ENCODE measurements around the gene TMEM41B. TPM values are rescaled to one million over a fixed set of nuclear protein-coding genes. Genes with fewer than 3 reads are reported as not detected.
A peak's percentile ranks its signal among the peaks of the same experiment; 100 is the strongest.

The TMEM41B gene
- total and polyA plus RNA-seq, 2 donors (not counting 1 experiment from before 2014, with no cell fraction given): 43.7 to 59.1 TPM

- Histone ChIP-seq H4K20me1 (ENCODE audit: control insufficient read depth, extremely low read depth, insufficient read depth, low read length) (no peaks in the 10 kb centered on the region), H3K36me3 (ENCODE audit: control insufficient read depth, insufficient read depth, low read length) (no peaks in the 10 kb centered on the region), H3K4me2 (ENCODE audit: extremely low read depth, insufficient read depth, low read length) (no peak overlapping the region), H3K9me3 (ENCODE audit: control insufficient read depth, insufficient read depth, low read depth, low read length) (no peaks in the 10 kb centered on the region), H3K27me3 (ENCODE audit: control insufficient read depth, insufficient read depth, low read length) (no peaks in the 10 kb centered on the region), H3K4me1 (ENCODE audit: control insufficient read depth, extremely low read depth, insufficient read depth, low read length) (no peaks in the 10 kb centered on the region), H3K4me3 (replicated peaks in 1 of 4; ENCODE audit: control extremely low read depth in 1 of 4, insufficient read depth in 1 of 4, low read depth in 3 of 4, low read length in 4 of 4) (no peak overlapping the region), H3K9ac (ENCODE audit: insufficient read depth, low read length) (no peak overlapping the region), H2AFZ (ENCODE audit: low read length) (no peak overlapping the region), H3K79me2 (ENCODE audit: control insufficient read depth, insufficient read depth, low read length) (no peaks in the 10 kb centered on the region), H3K27ac (ENCODE audit: insufficient read depth, low read length) (no peak overlapping the region)
- DNase-seq (ENCODE audit: low read depth in 2 of 2): no peak
- TF ChIP-seq EZH2 (IDR thresholded peaks at IDR 0.05; ENCODE audit: low read length, missing control alignments): no peak
- TF ChIP-seq CTCF (conservative IDR thresholded peaks at IDR 0.05 in 1 of 2, IDR thresholded peaks at IDR 0.05 in 1 of 2; ENCODE audit: low read depth in 1 of 2, low read length in 2 of 2): no peak
These were observed 37.8 kb downstream of the TMEM41B start for GRCh38 chr11:9276571-9276970.

- Histone ChIP-seq H3K27ac (ENCODE audit: insufficient read depth, low read length) (no peak overlapping the region), H2AFZ (ENCODE audit: low read length) (no peak overlapping the region), H3K9ac (ENCODE audit: insufficient read depth, low read length) (no peak overlapping the region), H3K79me2 (ENCODE audit: control insufficient read depth, insufficient read depth, low read length) (no peaks in the 10 kb centered on the region), H4K20me1 (ENCODE audit: control insufficient read depth, extremely low read depth, insufficient read depth, low read length) (no peaks in the 10 kb centered on the region), H3K36me3 (ENCODE audit: control insufficient read depth, insufficient read depth, low read length) (no peaks in the 10 kb centered on the region), H3K9me3 (ENCODE audit: control insufficient read depth, insufficient read depth, low read depth, low read length) (no peaks in the 10 kb centered on the region), H3K4me2 (ENCODE audit: extremely low read depth, insufficient read depth, low read length) (no peak overlapping the region), H3K4me1 (ENCODE audit: control insufficient read depth, extremely low read depth, insufficient read depth, low read length) (no peaks in the 10 kb centered on the region), H3K4me3 (replicated peaks in 1 of 4; ENCODE audit: control extremely low read depth in 1 of 4, insufficient read depth in 1 of 4, low read depth in 3 of 4, low read length in 4 of 4) (no peak overlapping the region), H3K27me3 (ENCODE audit: control insufficient read depth, insufficient read depth, low read length) (no peaks in the 10 kb centered on the region)
- no peak for DNase-seq (ENCODE audit: low read depth in 2 of 2)
- TF ChIP-seq EZH2 (IDR thresholded peaks at IDR 0.05; ENCODE audit: low read length, missing control alignments): no peak
- no peak for TF ChIP-seq CTCF (conservative IDR thresholded peaks at IDR 0.05 in 1 of 2, IDR thresholded peaks at IDR 0.05 in 1 of 2; ENCODE audit: low read depth in 1 of 2, low read length in 2 of 2)
These were observed 39.7 kb downstream of the TMEM41B start for GRCh38 chr11:9274499-9275258.

GRCh38 chr11:9273376-9274336 lies 40.7 kb downstream of the TMEM41B start:
- Histone ChIP-seq H3K79me2 (ENCODE audit: control insufficient read depth, insufficient read depth, low read length) (no peaks in the 10 kb centered on the region), H3K9me3 (ENCODE audit: control insufficient read depth, insufficient read depth, low read depth, low read length) (no peaks in the 10 kb centered on the region), H3K27ac (ENCODE audit: insufficient read depth, low read length) (no peak overlapping the region), H2AFZ (ENCODE audit: low read length) (no peak overlapping the region), H3K4me3 (replicated peaks in 1 of 4; ENCODE audit: control extremely low read depth in 1 of 4, insufficient read depth in 1 of 4, low read depth in 3 of 4, low read length in 4 of 4) (no peak overlapping the region), H3K4me2 (ENCODE audit: extremely low read depth, insufficient read depth, low read length) (no peak overlapping the region), H4K20me1 (ENCODE audit: control insufficient read depth, extremely low read depth, insufficient read depth, low read length) (no peaks in the 10 kb centered on the region), H3K4me1 (ENCODE audit: control insufficient read depth, extremely low read depth, insufficient read depth, low read length) (no peaks in the 10 kb centered on the region), H3K9ac (ENCODE audit: insufficient read depth, low read length) (no peak overlapping the region), H3K36me3 (ENCODE audit: control insufficient read depth, insufficient read depth, low read length) (no peaks in the 10 kb centered on the region), H3K27me3 (ENCODE audit: control insufficient read depth, insufficient read depth, low read length) (no peaks in the 10 kb centered on the region)
- DNase-seq (ENCODE audit: low read depth in 2 of 2): peak; percentile 43 to 51
- TF ChIP-seq CTCF (conservative IDR thresholded peaks at IDR 0.05 in 1 of 2, IDR thresholded peaks at IDR 0.05 in 1 of 2; ENCODE audit: low read depth in 1 of 2, low read length in 2 of 2) (no peak), EZH2 (IDR thresholded peaks at IDR 0.05; ENCODE audit: low read length, missing control alignments) (no peak)
